ENCODE data around the gene KCTD17.

- TF ChIP-seq EP300 (IDR thresholded peaks at IDR 0.05; ENCODE audit: borderline replicate concordance) (no peak), EGR1 (IDR thresholded peaks at IDR 0.05) (no peak), TAF1 (IDR thresholded peaks at IDR 0.05; ENCODE audit: low read depth) (no peak), FOXM1 (IDR thresholded peaks at IDR 0.05; ENCODE audit: borderline replicate concordance, low read depth) (no peak)
- TF ChIP-seq, protein P1, sequence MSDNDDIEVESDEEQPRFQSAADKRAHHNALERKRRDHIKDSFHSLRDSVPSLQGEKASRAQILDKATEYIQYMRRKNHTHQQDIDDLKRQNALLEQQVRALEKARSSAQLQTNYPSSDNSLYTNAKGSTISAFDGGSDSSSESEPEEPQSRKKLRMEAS (IDR thresholded peaks at IDR 0.05): no peak
- TF ChIP-seq, protein P2, sequence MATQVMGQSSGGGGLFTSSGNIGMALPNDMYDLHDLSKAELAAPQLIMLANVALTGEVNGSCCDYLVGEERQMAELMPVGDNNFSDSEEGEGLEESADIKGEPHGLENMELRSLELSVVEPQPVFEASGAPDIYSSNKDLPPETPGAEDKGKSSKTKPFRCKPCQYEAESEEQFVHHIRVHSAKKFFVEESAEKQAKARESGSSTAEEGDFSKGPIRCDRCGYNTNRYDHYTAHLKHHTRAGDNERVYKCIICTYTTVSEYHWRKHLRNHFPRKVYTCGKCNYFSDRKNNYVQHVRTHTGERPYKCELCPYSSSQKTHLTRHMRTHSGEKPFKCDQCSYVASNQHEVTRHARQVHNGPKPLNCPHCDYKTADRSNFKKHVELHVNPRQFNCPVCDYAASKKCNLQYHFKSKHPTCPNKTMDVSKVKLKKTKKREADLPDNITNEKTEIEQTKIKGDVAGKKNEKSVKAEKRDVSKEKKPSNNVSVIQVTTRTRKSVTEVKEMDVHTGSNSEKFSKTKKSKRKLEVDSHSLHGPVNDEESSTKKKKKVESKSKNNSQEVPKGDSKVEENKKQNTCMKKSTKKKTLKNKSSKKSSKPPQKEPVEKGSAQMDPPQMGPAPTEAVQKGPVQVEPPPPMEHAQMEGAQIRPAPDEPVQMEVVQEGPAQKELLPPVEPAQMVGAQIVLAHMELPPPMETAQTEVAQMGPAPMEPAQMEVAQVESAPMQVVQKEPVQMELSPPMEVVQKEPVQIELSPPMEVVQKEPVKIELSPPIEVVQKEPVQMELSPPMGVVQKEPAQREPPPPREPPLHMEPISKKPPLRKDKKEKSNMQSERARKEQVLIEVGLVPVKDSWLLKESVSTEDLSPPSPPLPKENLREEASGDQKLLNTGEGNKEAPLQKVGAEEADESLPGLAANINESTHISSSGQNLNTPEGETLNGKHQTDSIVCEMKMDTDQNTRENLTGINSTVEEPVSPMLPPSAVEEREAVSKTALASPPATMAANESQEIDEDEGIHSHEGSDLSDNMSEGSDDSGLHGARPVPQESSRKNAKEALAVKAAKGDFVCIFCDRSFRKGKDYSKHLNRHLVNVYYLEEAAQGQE (IDR thresholded peaks at IDR 0.05; ENCODE audit: low read depth): no peak
Observed at GRCh38 chr22:37052386-37053309, 1.1 kb downstream of the KCTD17 start.

Measured in Ishikawa (cell line).